SKM-1 (cell line): ENCODE measurements around the gene GSTP1.

ENCODE experiments used
- DNase-seq: peaks from one replicate; lab custom pipeline; 2025; ENCODE audit not compliant: unreplicated experiment; lab: John Stamatoyannopoulos, UW

The GSTP1 gene

GRCh38 chr11:67628710-67629385, 45.2 kb downstream of the GSTP1 start:
- DNase-seq, result no peak

- peak; percentile 58 for DNase-seq
Measured at GRCh38 chr11:67629386-67630227, 46.0 kb downstream of the GSTP1 start, which contains the start of gene NUDT8. TSS of gene NUDT8 (minus strand) at chr11:67629937. CDS start at chr11:67629911, 26 bp downstream.

GRCh38 chr11:67630228-67630942, 46.8 kb downstream of the GSTP1 start:
- peak; percentile 91 for DNase-seq

GRCh38 chr11:67630943-67631331, 47.3 kb downstream of the GSTP1 start:
- DNase-seq, result no peak

GRCh38 chr11:67631411-67631810, 47.8 kb downstream of the GSTP1 start:
- no peak for DNase-seq

- no peak for DNase-seq
Measured at GRCh38 chr11:67631853-67632174, 48.2 kb downstream of the GSTP1 start.

- no peak for DNase-seq
Measured at GRCh38 chr11:67632175-67632981, 48.8 kb downstream of the GSTP1 start.

- no peak for DNase-seq
Measured at GRCh38 chr11:67632982-67633755, 49.6 kb downstream of the GSTP1 start.

- DNase-seq, result no peak
Measured at GRCh38 chr11:67633758-67634365, 50.2 kb downstream of the GSTP1 start.

- no peak for DNase-seq
Measured at GRCh38 chr11:67634366-67635230, 51.0 kb downstream of the GSTP1 start.

GRCh38 chr11:67635231-67635521, 51.6 kb downstream of the GSTP1 start:
- DNase-seq, result no peak
